ENCODE data around the gene ZNF564. TPM values are rescaled to one million over a fixed set of nuclear protein-coding genes. Genes with fewer than 3 reads are reported as not detected.

ZNF564 gene
- total and polyA plus RNA-seq, 2 donors (not counting 3 experiments of a cell fraction or from before 2014, with no cell fraction given), result 1.5 to 6.5 TPM

GRCh38 chr19:12580180-12580694 is 29.0 kb upstream of the ZNF564 start:
- TF ChIP-seq CTCF (IDR thresholded peaks at IDR 0.05; ENCODE audit: extremely low read depth in 1 of 2, insufficient read depth in 1 of 2, low read depth in 1 of 2, low read length in 2 of 2) (no peak), POLR2A (IDR thresholded peaks at IDR 0.05; ENCODE audit: low read depth, low read length) (no peak), EZH2 (IDR thresholded peaks at IDR 0.05; ENCODE audit: borderline replicate concordance, low read depth, low read length, severe bottlenecking) (no peak)
- no peak overlapping the region for H3K9ac ChIP-seq (replicated peaks; ENCODE audit: extremely low read depth, insufficient read depth, low read length)
- H3K4me2 ChIP-seq (ENCODE audit: insufficient read depth, low read length), result no peak overlapping the region
- BruUV-seq (replicated peaks), result no TSS peak
- H3K9me3 ChIP-seq (replicated peaks; ENCODE audit: control insufficient read depth, insufficient read depth, low read length), result peaks cover 11% of the 10 kb centered on the region
- no peak for DNase-seq (ENCODE audit: low read depth, low spot score)
- ChIA-PET POLR2A (no interaction called here), CTCF (no interaction called here)
- no peaks in the 10 kb centered on the region for H3K4me1 ChIP-seq (ENCODE audit: control insufficient read depth, extremely low read depth, insufficient read depth, low read length)
- intact Hi-C loops (cut with micrococcal nuclease) (no loop called here), dilution Hi-C loops (cut with MboI; ENCODE audit: extremely low pct_ligation_motif_present, low sequenced_read_pairs) (no loop called here)
- no peaks in the 10 kb centered on the region for H3K27me3 ChIP-seq (ENCODE audit: control insufficient read depth in 2 of 2, insufficient read depth in 2 of 2, low read length in 2 of 2)
- no peak for FAIRE-seq
- H4K20me1 ChIP-seq (replicated peaks; ENCODE audit: control insufficient read depth, extremely low read depth, insufficient read depth, low read length), result no peaks in the 10 kb centered on the region
- H3K36me3 ChIP-seq (ENCODE audit: control insufficient read depth in 2 of 2, extremely low read depth in 1 of 2, insufficient read depth in 2 of 2, low read length in 2 of 2), result peaks cover 3 to 17% of the 10 kb centered on the region in 2 experiments
- no peak overlapping the region for H2AFZ ChIP-seq (ENCODE audit: low read depth, low read length)
- no peak overlapping the region for H3K27ac ChIP-seq (ENCODE audit: insufficient read depth, low read depth, low read length)
- no peak overlapping the region for H3K4me3 ChIP-seq (replicated peaks in 1 of 3; ENCODE audit: insufficient read depth in 1 of 3, low read depth in 1 of 3, low read length in 3 of 3)
- H3K79me2 ChIP-seq (ENCODE audit: control insufficient read depth, insufficient read depth, low read length), result no peaks in the 10 kb centered on the region
- no peaks in the 10 kb centered on the region for H3K9me1 ChIP-seq (replicated peaks; ENCODE audit: control insufficient read depth, extremely low read depth, insufficient read depth, low read length)

- no peak overlapping the region for H2AFZ ChIP-seq (ENCODE audit: low read depth, low read length)
- H3K27me3 ChIP-seq (ENCODE audit: control insufficient read depth in 2 of 2, insufficient read depth in 2 of 2, low read length in 2 of 2), result no peaks in the 10 kb centered on the region
- peaks cover 3 to 17% of the 10 kb centered on the region in 2 experiments for H3K36me3 ChIP-seq (ENCODE audit: control insufficient read depth in 2 of 2, extremely low read depth in 1 of 2, insufficient read depth in 2 of 2, low read length in 2 of 2)
- DNase-seq (ENCODE audit: low read depth, low spot score) (no peak), FAIRE-seq (no peak)
- H3K9me1 ChIP-seq (replicated peaks; ENCODE audit: control insufficient read depth, extremely low read depth, insufficient read depth, low read length), result no peaks in the 10 kb centered on the region
- intact Hi-C loops (cut with micrococcal nuclease) (no loop called here), dilution Hi-C loops (cut with MboI; ENCODE audit: extremely low pct_ligation_motif_present, low sequenced_read_pairs) (no loop called here)
- H3K4me1 ChIP-seq (ENCODE audit: control insufficient read depth, extremely low read depth, insufficient read depth, low read length), result no peaks in the 10 kb centered on the region
- no peak overlapping the region for H3K9ac ChIP-seq (replicated peaks; ENCODE audit: extremely low read depth, insufficient read depth, low read length)
- H3K27ac ChIP-seq (ENCODE audit: insufficient read depth, low read depth, low read length), result no peak overlapping the region
- TF ChIP-seq MAX (IDR thresholded peaks at IDR 0.05; ENCODE audit: insufficient read depth, insufficient read length) (no peak), JUN (IDR thresholded peaks at IDR 0.05; ENCODE audit: borderline replicate concordance, insufficient read depth, insufficient read length, low read depth) (no peak), FOS (IDR thresholded peaks at IDR 0.05; ENCODE audit: borderline replicate concordance, insufficient read depth, low read length) (no peak), EZH2 (IDR thresholded peaks at IDR 0.05; ENCODE audit: borderline replicate concordance, low read depth, low read length, severe bottlenecking) (no peak), GATA2 (IDR thresholded peaks at IDR 0.05; ENCODE audit: insufficient read depth, insufficient read length, low read depth, low read length) (no peak), MYC (IDR thresholded peaks at IDR 0.05; ENCODE audit: low read depth, low read length) (no peak), POLR2A (IDR thresholded peaks at IDR 0.05; ENCODE audit: low read depth, low read length) (no peak), POLR2AphosphoS5 (IDR thresholded peaks at IDR 0.05; ENCODE audit: insufficient read depth, low read depth, low read length) (no peak), CTCF (IDR thresholded peaks at IDR 0.05; ENCODE audit: extremely low read depth in 1 of 2, insufficient read depth in 1 of 2, low read depth in 1 of 2, low read length in 2 of 2) (no peak)
- no TSS peak for BruUV-seq (replicated peaks)
- H3K9me3 ChIP-seq (replicated peaks; ENCODE audit: control insufficient read depth, insufficient read depth, low read length), result peaks cover 11% of the 10 kb centered on the region
- ChIA-PET CTCF (no interaction called here), POLR2A (no interaction called here)
- no peak overlapping the region for H3K4me2 ChIP-seq (ENCODE audit: insufficient read depth, low read length)
- no peaks in the 10 kb centered on the region for H4K20me1 ChIP-seq (replicated peaks; ENCODE audit: control insufficient read depth, extremely low read depth, insufficient read depth, low read length)
- no peaks in the 10 kb centered on the region for H3K79me2 ChIP-seq (ENCODE audit: control insufficient read depth, insufficient read depth, low read length)
- H3K4me3 ChIP-seq (replicated peaks in 1 of 3; ENCODE audit: insufficient read depth in 1 of 3, low read depth in 1 of 3, low read length in 3 of 3), result no peak overlapping the region
Observed at GRCh38 chr19:12578641-12579040, 27.4 kb upstream of the ZNF564 start.

Measured in endothelial cell of umbilical vein (primary cell).